Stimulated activated CD4-positive, alpha-beta T cell treated with anti-CD3 and anti-CD28 coated beads, TNF-alpha, amount 100 ng/mL, for 1 hour (primary cell): ENCODE results near the gene PROX1.

Experiments
- DNase-seq, 3 donors: peaks; one replicate each; pipeline ENCODE4 v3.0.0-alpha.2; 2020; ENCODE audit warnings: low read depth in 3 of 3, low spot score in 1 of 3

PROX1 gene

DNA sequence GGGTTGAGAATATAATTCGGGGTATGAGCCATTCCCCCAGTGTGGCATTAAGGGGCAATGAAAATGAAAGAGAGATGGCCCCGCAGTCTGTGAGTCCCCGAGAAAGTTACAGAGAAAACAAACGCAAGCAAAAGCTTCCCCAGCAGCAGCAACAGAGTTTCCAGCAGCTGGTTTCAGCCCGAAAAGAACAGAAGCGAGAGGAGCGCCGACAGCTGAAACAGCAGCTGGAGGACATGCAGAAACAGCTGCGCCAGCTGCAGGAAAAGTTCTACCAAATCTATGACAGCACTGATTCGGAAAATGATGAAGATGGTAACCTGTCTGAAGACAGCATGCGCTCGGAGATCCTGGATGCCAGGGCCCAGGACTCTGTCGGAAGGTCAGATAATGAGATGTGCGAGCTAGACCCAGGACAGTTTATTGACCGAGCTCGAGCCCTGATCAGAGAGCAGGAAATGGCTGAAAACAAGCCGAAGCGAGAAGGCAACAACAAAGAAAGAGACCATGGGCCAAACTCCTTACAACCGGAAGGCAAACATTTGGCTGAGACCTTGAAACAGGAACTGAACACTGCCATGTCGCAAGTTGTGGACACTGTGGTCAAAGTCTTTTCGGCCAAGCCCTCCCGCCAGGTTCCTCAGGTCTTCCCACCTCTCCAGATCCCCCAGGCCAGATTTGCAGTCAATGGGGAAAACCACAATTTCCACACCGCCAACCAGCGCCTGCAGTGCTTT, 9.4 kb downstream of the PROX1 start:
- no peak for DNase-seq

DNA sequence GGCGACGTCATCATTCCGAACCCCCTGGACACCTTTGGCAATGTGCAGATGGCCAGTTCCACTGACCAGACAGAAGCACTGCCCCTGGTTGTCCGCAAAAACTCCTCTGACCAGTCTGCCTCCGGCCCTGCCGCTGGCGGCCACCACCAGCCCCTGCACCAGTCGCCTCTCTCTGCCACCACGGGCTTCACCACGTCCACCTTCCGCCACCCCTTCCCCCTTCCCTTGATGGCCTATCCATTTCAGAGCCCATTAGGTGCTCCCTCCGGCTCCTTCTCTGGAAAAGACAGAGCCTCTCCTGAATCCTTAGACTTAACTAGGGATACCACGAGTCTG, 10.0 kb downstream of the PROX1 start:
- DNase-seq = no peak

DNA sequence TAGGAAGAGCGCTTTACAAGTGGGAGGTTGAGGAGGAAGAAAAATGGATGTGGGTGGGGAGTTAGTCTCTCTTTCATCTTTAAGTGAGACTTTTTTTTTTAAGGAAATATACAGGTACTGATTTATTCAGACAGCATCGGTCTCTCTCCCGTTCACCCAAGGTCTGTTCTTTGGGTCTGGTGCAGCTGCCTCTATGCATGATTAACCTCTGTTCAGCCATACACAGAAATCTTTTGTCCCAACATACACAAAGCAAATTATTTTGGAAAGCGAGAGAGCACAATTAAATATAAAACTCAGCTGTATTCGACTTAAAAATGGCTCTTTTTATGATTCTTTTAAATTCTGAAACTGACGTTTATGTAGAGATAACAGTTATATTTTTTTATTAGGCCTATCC, 11.0 kb downstream of the PROX1 start:
- no peak for DNase-seq

DNA sequence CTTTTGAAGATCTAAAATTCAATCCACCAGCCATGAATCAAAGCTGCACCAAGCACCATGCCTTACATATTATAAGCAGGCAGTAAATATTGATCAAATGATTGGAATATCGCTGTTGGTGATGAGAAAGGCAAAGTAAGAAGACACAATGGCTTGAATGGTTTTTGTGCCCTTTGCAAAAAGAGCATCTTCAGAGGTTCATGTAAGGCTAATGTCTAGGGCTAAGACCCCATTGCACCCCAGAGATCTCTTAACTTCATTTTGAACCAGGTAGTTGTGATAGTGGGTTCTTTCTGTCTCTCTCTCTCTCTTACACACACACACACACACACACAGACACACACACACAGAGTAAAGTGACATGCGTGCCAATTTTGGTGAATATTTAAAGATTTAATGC, 12.0 kb downstream of the PROX1 start:
- no peak for DNase-seq

DNA sequence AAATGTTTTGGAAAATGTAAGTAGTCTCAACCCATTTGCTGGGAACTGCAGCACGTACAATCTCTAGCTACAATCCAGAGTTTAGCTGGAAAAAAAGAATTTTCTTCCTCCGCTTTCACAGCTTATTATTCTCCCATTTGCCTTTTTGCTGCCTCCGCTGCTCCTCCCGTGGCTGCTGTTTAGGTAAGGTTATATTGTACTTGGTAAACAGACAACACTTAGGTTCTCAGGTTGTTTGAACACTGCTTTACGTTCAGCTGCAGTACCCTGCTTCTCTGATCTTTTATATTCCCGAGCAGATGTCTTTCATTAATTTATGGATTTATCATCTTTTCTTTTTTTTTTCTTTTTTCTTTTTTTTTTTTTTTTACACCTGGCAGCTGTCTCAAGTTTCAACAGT, 14.3 kb downstream of the PROX1 start:
- DNase-seq = no peak

DNA sequence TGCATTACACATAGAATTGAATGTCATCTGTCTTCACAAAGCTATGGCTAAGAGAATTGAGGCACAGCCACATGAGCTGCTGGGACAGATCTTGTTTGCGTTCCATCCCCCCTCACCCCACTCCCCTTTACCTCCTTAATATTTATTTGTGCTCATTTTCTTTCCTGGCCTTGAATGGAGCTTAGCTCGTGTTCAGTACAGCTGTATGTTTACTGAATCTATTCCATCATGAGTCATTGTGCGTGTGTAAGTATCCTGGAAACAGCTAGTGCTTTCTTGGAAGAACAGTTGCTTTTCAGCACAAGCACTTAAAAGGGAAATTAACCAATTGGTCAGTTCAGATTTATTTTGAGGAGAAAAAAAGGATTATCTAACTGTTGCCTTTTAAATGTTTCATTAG, 14.7 kb downstream of the PROX1 start:
- no peak for DNase-seq

DNA sequence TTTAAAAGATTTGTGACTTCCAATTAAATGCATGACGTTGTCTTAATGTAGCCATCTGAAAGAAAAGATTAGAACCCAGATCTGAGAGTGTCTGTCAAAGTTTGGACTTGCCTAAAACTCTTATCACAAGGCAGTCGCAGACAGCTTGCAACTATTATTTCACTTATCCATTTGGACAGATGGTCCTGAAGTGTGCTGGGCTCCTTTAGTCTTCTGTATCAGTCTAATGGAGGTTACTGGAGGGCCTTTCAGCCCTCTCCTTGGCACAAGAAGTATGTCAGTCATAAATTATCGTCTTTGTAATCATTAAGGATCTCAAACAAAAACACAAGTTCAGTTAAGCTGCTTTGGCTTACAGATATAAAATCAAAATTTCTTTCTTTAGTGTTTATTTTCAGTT, 15.5 kb downstream of the PROX1 start:
- DNase-seq = no peak

DNA sequence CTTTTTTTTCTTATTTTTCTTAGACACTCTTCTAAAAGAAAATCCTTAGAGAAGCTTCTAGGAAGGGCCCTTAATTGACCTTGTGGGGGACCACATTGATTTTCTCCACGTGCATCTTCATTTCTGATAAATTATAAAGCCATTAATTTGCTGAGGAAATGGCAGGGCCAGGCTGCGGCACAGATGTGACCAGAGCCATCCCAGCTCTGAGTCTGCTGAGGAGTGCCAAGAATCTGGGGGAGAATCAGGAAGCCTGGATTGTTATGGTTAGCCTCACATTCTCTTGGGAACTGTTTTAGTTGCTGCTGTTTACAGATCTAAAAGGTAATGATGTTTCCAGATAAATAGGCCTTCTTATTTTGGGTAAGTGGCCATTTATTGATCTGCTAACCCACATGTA, 16.2 kb downstream of the PROX1 start:
- no peak for DNase-seq

DNA sequence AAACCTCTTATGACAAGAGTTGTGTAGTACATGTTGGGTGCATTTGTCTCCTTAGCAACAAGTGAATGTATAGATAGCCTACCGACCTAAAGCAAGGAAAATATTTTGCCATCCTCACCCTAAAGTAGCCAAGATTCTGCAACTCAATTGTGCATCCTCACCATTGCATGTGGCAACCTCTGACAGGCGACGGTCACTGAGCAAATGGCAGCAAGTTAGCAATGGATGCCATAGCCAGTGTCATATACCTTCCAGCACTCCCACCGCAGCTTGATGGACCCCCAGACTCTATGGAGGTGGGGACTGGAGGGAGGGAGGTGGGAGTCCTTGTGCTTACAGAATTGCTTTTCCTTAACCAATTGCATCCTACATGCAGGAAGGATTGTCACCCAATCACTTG, 17.0 kb downstream of the PROX1 start:
- no peak for DNase-seq

DNA sequence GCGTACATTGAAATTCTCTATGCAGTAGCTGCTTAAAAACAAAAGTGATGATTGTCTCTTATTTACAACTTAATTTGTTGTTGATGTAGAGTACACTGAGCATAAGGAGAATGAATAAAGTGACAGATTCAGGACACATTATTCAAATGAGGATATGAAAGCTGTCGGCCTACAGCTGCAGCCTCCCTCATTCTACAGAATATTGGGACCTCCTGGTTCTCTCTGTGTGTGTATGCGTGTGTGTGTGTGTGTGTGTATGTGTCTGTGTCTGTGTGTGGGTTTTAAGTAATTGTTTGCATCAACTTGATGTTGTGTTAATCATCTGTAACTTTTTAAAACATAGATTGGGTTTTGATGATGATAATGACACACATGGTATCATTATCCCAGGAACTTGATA, 17.9 kb downstream of the PROX1 start:
- no peak for DNase-seq

DNA sequence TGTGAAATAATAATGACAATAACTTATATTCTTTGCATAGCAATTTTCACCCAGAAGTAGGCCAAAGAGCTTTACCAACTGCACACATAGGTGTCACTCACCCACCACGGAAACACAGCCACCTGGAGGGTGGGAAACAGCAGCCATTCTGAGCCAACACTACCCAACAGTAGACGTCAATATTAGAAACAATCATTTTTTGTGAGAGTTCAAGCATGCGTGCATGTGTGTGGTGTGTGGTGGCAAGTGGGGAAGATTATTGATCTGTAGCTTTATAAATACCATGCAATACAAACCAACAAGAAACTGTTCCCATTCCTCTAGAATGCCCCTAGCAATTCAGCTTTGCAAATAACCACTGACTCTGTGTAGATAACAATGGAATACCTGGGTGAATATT, 19.1 kb downstream of the PROX1 start:
- no peak for DNase-seq

DNA sequence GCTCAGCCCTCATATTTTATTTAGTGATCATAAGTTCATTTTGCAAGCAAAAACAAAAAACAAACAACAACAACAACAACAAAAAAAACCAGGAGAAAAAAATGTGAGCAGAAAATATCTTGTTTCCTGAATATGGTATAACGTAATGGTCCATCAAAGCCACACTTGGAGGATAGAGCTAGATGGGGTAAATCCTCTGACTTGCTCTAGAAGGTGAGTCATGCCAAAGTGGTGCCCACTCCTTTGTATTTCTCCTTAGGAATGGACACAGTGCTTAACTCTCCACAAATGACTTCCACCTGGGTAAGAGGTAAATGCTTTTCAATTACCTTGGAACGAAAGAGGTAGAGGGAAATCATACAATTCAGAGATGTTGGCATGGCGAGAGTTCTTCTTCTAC, 20.6 kb downstream of the PROX1 start:
- no peak for DNase-seq

DNA sequence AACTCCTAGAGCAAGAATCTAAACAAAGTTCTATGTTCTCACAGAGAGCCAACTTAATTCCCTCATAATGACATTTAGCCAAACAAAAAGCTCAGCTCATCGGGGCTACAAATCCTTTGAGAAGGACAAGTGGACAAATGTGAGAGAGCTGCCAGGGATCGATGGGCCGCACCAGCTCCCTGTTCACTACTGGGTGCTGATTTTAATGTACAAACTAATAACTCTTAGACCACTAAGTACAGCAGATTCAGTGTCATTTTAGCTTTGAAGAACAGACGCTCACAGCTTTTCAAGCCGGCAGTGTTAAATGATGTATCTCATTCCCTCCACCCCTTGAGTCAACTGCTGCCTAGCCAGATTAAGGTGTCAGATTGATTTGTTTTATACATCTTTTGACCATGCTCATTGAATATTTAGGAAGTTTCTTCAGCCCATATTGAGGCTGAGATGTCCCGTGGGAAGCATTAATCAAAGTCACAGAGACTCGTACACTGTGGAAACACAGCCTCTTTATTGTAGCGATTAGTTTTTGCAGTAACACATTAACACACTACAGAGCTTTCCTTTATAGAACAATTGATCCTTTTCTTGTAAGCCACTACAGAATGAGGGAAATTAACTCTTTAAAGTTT, 21.1 kb downstream of the PROX1 start:
- DNase-seq = no peak

DNA sequence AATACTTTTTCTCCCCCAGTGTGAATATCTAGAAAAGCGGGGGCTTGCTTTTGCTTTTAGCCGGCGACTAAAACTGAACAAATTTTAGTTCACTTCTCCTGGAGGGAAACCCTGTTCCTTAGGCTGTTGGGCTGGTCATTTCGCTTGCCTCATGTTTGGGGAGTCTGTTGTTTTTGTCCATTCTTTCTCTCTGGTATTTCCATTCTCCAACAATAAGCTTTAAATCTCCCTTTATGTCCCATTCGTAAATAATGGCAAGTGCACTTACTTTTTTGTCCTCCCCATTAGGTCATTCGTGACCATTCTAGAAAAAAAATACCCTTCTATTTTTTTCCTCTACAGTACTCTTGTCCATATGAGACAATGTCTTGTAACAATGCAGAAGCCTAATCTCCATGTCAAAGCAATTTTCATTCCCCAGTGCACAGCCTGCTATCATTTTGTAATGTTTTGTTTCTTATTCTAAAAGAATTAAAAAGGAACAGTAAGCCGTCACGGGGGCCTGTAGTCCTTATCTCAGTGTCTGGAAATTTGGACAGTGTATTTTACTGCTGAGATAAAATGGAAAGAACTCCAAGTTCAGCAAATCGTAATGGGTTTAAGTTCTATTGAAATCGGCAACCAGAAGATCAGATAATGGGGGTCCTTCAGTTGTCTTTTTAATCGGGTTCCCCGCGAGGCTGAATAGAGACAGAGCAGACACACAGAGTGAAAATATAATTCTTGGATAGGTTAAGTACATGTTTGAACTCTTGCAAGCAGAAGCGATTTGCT, 21.8 kb downstream of the PROX1 start:
- DNase-seq = no peak

DNA sequence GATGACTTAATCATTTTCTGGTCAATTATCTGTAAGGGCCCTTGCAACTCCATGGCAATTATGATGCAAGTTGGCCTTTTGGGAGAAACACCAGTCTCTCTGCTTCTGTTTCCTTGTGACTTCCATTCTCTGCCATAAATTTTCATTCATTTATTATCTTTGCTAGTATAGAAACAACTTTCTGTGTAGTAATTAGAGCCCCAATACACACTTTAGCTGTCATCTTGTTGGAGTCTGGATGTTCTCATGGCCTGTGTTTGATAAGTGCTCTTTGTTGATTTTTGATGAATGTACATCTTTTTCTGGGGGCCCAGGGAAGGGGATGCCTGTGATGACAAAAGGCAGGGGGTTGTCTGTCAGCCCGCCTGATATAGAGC, 22.4 kb downstream of the PROX1 start:
- DNase-seq = no peak

DNA sequence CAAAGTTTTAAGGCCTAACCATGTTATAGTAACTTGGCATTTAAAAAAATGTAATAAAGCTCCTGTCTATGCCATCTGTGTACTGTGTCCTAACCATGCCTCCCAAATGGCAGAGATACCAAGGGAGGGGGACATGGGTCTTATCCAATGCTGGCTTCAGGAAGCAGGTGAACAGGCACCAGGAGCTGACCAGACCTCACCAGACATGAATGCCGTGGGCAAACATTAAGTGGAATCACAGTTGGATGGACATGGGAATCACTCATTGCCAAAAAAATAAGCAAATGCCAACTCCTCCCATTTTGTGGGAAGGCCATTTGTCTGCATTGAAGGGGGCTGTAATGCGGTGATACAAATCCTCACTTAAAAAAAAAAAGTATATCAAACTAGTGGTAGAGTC, 22.9 kb downstream of the PROX1 start:
- no peak for DNase-seq

DNA sequence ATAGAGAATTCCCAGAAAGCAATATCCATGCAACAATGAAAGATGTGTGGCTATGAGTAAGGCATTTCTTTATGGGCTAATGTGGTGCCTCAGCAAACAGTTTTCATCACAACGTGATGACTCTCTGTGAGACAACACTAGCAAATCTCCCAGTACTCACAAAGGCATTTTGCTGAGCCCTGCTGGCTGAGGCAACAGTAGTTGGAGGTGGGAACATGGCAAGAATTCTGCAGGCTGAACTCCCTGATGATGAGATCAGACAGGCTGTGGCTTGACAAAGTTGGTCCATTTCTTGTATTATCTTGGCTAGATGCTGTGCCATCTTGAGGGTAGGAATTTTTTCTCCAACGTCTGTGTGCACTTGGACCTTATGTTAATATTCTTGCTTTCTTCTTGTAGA, 24.6 kb downstream of the PROX1 start:
- no peak for DNase-seq

DNA sequence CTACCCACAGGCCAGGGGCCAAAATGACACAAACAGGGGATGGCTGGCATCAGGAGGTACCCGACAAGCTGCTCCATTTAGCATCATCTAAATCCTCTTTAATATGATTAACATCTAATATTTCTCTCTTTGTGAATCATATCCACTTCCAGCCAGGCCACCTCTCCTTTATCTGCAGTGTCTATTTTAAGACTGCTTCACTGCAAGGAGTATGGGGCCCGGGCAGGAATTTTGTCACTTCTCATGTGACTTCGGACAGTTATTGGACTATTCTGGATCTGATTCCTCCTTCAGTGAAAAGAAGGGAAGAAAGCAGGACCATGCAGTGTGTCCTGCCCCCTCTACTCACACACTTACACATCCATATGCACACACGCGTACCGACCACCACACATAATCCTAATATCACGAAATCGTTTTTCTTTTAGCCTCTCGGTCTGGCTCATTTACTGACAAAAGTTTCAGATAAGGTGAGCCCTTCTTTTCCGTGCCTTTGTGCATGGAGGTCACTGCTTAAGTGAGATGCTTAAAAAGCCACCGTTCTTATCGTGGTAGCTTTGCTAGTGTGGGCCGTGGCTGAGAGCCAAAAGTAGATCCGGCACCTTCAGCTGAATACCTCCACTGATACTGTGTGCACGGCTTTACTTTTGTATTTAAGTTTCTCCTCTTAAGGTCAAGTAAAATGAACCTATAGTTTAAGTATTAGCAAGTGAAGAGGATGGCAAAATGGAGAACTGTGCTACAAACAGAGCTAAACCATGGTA, 26.0 kb downstream of the PROX1 start:
- DNase-seq = no peak

DNA sequence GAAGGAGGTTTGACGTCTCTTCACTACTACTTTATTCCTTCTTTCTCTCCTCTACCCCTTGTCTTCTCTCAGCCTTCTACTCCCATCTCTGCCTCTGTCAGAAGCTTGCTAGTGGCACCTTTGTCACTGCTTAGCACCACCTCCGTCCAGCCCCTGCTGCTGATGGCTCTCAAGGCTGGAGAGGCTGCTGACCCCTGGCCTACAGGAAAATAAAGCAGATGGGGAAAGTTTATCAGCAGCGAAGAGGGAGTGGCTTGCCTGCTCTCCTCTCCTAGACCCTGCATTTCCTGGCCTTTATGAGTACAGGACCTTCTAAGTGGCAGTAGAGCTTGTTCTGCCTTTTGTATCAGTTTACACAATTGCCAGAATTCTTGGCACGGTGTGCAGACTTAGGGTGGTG, 27.0 kb downstream of the PROX1 start:
- DNase-seq = no peak

DNA sequence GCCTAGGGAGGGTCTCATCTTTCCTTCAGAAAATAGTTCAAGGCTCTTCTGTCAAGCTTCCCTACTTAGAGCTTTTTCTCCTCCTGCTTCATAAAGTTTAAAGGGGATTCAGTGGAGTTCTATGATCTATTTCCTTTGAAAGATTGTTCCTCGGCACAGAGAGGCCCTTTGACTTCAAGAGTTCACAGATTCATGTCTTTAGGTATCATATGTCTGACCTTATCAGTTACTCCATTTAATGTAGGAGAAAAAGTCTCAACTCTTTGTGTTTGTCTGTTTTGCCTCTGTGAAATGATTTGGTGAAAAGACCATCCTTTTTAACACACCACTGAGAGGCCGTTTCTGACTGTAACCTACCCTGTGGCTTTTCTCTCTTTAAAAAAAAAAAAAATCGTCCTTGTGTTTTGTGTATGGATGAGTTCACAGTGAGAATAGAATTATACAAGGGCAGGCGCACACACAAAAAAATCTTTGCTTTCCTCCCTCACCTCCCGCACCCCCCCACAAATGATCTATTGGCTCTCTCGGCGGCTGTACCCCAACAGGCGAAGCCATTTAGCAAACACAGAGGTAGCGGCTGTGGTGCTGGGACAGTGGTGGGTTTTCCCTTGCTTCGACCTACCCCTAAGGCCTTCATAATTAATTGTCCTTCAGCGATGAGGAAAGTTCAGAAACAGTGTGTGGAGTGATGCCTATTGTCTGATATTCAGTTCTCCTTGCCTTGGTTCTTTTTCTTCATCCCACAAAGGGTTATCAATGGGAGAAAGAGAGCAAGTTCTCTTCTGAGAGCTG, 29.6 kb downstream of the PROX1 start:
- DNase-seq = no peak
